Lung (tissue), 16 donors: ENCODE data around the gene CCDC120. TPM values are rescaled to one million over a fixed set of nuclear protein-coding genes. Genes with fewer than 3 reads are reported as not detected.

ENCODE experiments used
- ATAC-seq: fragments of 200-7000 bp; cut with Tn5 transposase; one replicate; pipeline ENCODE4 v1.9.1; 2020; ENCODE audit warnings: moderate number of reproducible peaks; ENCODE audit not compliant: insufficient read depth, low FRiP score
- DNase-seq, 3 donors: peaks; one replicate each; pipeline ENCODE4 v3.0.0-alpha.2; 2013 to 2017
- H3K27ac ChIP-seq, 2 donors: one replicate each; pipeline ENCODE4 v1.5.1; 2013; ENCODE audit warnings: mild to moderate bottlenecking in 2 of 2, moderate library complexity in 2 of 2, control low read depth in 1 of 2, inconsistent platforms in 1 of 2, low read depth in 1 of 2, low read length in 1 of 2
- H3K27me3 ChIP-seq, 3 donors: one replicate each; pipeline ENCODE4 v1.5.1; 2013; ENCODE audit warnings: low read length in 2 of 3; ENCODE audit not compliant: control insufficient read depth in 3 of 3, insufficient read depth in 3 of 3
- H3K36me3 ChIP-seq, 4 donors: one replicate each; pipeline ENCODE4 v1.5.1; 2013; ENCODE audit warnings: low read length in 4 of 4, mild to moderate bottlenecking in 1 of 4, moderate library complexity in 1 of 4; ENCODE audit not compliant: control insufficient read depth in 4 of 4, insufficient read depth in 4 of 4
- H3K4me1 ChIP-seq, 5 donors: one replicate each; pipeline ENCODE4 v1.5.1; 2013; ENCODE audit warnings: low read length in 5 of 5, mild to moderate bottlenecking in 2 of 5, moderate library complexity in 1 of 5; ENCODE audit not compliant: control insufficient read depth in 5 of 5, insufficient read depth in 5 of 5
- H3K4me3 ChIP-seq: one replicate; pipeline ENCODE4 v1.5.1; 2013; ENCODE audit warnings: mild to moderate bottlenecking, control low read depth, moderate library complexity
- H3K9ac ChIP-seq, 2 donors: one replicate each; pipeline ENCODE4 v1.5.1; 2013; ENCODE audit warnings: low read length in 2 of 2, control low read depth in 1 of 2; ENCODE audit not compliant: insufficient read depth in 1 of 2
- H3K9me3 ChIP-seq, 4 donors: one replicate each; pipeline ENCODE4 v1.5.1; 2013; ENCODE audit warnings: low read length in 3 of 4, mild to moderate bottlenecking in 1 of 4, moderate library complexity in 1 of 4; ENCODE audit not compliant: control insufficient read depth in 4 of 4, insufficient read depth in 3 of 4
- CTCF ChIP-seq: IDR thresholded peaks from 2 replicates; pipeline ENCODE4 v1.5.1; 2012; ENCODE audit warnings: mild to moderate bottlenecking; ENCODE audit errors: control extremely low read depth, extremely low read depth
- WGBS, 2 donors: extraction: QIAGEN DNeasy Blood & Tissue Kit; methylation state at CpG; one replicate each; pipeline ENCODE4 v1.1.7; 2013; 5-methylcytosine and 5-hydroxymethylcytosine counted together
- long read RNA-seq, 5 donors: transcript quantifications; one replicate each; lab custom pipeline, GENCODE V29; 2026
- polyA plus RNA-seq, 2 donors: library from polyadenylated mRNA; stranded (reverse); fragments of 200-250 nt; gene quantifications; one replicate each; pipeline ENCODE4 v1.2.1, GENCODE V29; 2013
- total RNA-seq, 2 donors: library from RNA; depleted of rRNA in 1 of 2; stranded (reverse); fragments of >200 nt in 1 of 2; gene quantifications; one replicate each; pipeline ENCODE4 v1.2.1, GENCODE V29; 2014 to 2021
- donor health status: control.
- donor health status: control.
- donor health status: Bipolar disorder and iron deficiency.
- donor health status: healthy.
- donor health status: DM: yes; HTN: yes; CAD: no.

The CCDC120 gene
- total RNA-seq = 10 to 100 TPM in 1 of 2 donors, 1 to 10 TPM in 1; 5.3 to 11.3 TPM
- 1 to 10 TPM; 3.8 to 5.1 TPM for polyA plus RNA-seq
- long read RNA-seq, donor 1, transcript CCDC120-208 (1 exons, 2,953 nt) = major isoform, 6 of 6 reads
- long read RNA-seq, donor 1, partial matches to known transcripts = 0 of 6 reads
- long read RNA-seq, donor 1, other reads (novel, unspliced or antisense) = 0 of 6 reads
- long read RNA-seq, donor 2, transcript CCDC120-208 (1 exons, 2,953 nt) = major isoform, 7 of 7 reads
- long read RNA-seq, donor 2, partial matches to known transcripts = 0 of 7 reads
- long read RNA-seq, donor 2, other reads (novel, unspliced or antisense) = 0 of 7 reads
- long read RNA-seq, donor 3, partial matches to known transcripts = 0 of 4 reads
- long read RNA-seq, donor 3, other reads (novel, unspliced or antisense) = 0 of 4 reads
- long read RNA-seq, donor 4, transcript CCDC120-208 (1 exons, 2,953 nt) = major isoform, 6 of 6 reads
- long read RNA-seq, donor 4, partial matches to known transcripts = 0 of 6 reads
- long read RNA-seq, donor 4, other reads (novel, unspliced or antisense) = 0 of 6 reads
- long read RNA-seq, donor 5, transcript CCDC120-208 (1 exons, 2,953 nt) = major isoform, 12 of 12 reads
- long read RNA-seq, donor 5, partial matches to known transcripts = 0 of 12 reads
- long read RNA-seq, donor 5, other reads (novel, unspliced or antisense) = 0 of 12 reads

- H3K36me3 ChIP-seq = no peaks in the 10 kb centered on the region
- peak in 1 of 3 donors; percentile 13 for DNase-seq
- H3K4me3 ChIP-seq = peak within 1 kb of the TSS; percentile 5
- H3K9ac ChIP-seq = peak within 1 kb of the TSS in 1 of 2 donors; percentile 55
- no peaks in the 10 kb centered on the region for H3K27me3 ChIP-seq
- no peak for TF ChIP-seq CTCF
- peaks cover 0 to 8% (median 1%) of the 10 kb centered on the region in 4 donors for H3K9me3 ChIP-seq
- peak within 1 kb of the TSS in 1 of 2 donors; percentile 84 for H3K27ac ChIP-seq
- H3K4me1 ChIP-seq = no peaks in the 10 kb centered on the region
- ATAC-seq = peak; percentile 51
- 55 to 71% methylated on average over 5 of the region's 5 CpGs for WGBS, 2 donors
Observed at GRCh38 chrX:49058794-49059193, at the start of gene CCDC120. Gene CCDC120, plus strand, starts transcription at chrX:49058999. Its CDS starts 3,043 bp downstream, at chrX:49062042.

- H3K36me3 ChIP-seq = no peaks in the 10 kb centered on the region
- no peak overlapping the region for H3K27ac ChIP-seq
- 50 to 76% methylated on average over 1 to 2 of the region's 2 CpGs for WGBS, 2 donors
- no peak overlapping the region for H3K9ac ChIP-seq
- TF ChIP-seq CTCF = no peak
- H3K9me3 ChIP-seq = no peaks in the 10 kb centered on the region
- no peak overlapping the region for H3K4me3 ChIP-seq
- H3K27me3 ChIP-seq = no peaks in the 10 kb centered on the region
- ATAC-seq (no peak), DNase-seq (no peak)
- H3K4me1 ChIP-seq = no peaks in the 10 kb centered on the region
Observed at GRCh38 chrX:49019050-49019449, 39.7 kb upstream of the CCDC120 start.

- DNase-seq (no peak), ATAC-seq (no peak)
- no peak overlapping the region for H3K9ac ChIP-seq
- no peak overlapping the region for H3K4me3 ChIP-seq
- peaks cover 0 to 6% (median 2%) of the 10 kb centered on the region in 4 donors for H3K36me3 ChIP-seq
- H3K27ac ChIP-seq = no peak overlapping the region
- H3K27me3 ChIP-seq = no peaks in the 10 kb centered on the region
- WGBS, 2 donors = 62 to 80% methylated on average over 7 of the region's 7 CpGs
- H3K9me3 ChIP-seq = no peaks in the 10 kb centered on the region
- TF ChIP-seq CTCF = no peak
- H3K4me1 ChIP-seq = no peaks in the 10 kb centered on the region
Observed at GRCh38 chrX:49019599-49020249, 39.1 kb upstream of the CCDC120 start.
